HepG2 (cell line): ENCODE results near the gene PEPD. TPM values are rescaled to one million over a fixed set of nuclear protein-coding genes. Genes with fewer than 3 reads are reported as not detected.

Source experiments
- ARID5B ChIP-seq: IDR thresholded peaks from 2 replicates; pipeline ENCODE4 v1.4.0; 2020; ENCODE audit warnings: mild to moderate bottlenecking, missing genetic modification reagents
- BCL6 ChIP-seq: IDR thresholded peaks from 2 replicates; pipeline ENCODE4 v1.6.1; 2016; ENCODE audit warnings: missing genetic modification reagents, missing compliant biosample characterization
- EHMT2 ChIP-seq: fragments of 200-600 bp; sonication (generic); IDR thresholded peaks from 2 replicates; pipeline ENCODE4 v1.7.0; 2017; ENCODE audit warnings: antibody characterized with exemption, low read depth, low read length, borderline replicate concordance
- EP300 ChIP-seq, 3 experiments: sonication (generic) in 1 of 3; formaldehyde crosslinking in 1 of 3; IDR thresholded peaks; 2 replicates each; pipeline versions ENCODE4 v1.5.1 to v1.6.1; 2011 to 2020; ENCODE audit warnings: low read depth in 2 of 3, low read length in 2 of 3, borderline replicate concordance in 1 of 3, improper control_type of control experiment in 1 of 3, mild to moderate bottlenecking in 1 of 3, missing genetic modification reagents in 1 of 3, moderate library complexity in 1 of 3
- FOXP1 ChIP-seq, 2 experiments: fragments of 450-650 bp in 1 of 2; IDR thresholded peaks; 2 replicates each; pipeline ENCODE4 v1.6.1; 2017 to 2018; ENCODE audit warnings: antibody characterized with exemption in 1 of 2
- GABPB1 ChIP-seq: IDR thresholded peaks from 2 replicates; pipeline ENCODE4 v1.6.1; 2016; ENCODE audit warnings: mild to moderate bottlenecking, missing genetic modification reagents, moderate library complexity, missing compliant biosample characterization
- HOXA3 ChIP-seq: sonication (generic); formaldehyde crosslinking; IDR thresholded peaks from 2 replicates; pipeline ENCODE4 v1.5.0; 2020; ENCODE audit warnings: missing genetic modification reagents
- JUN ChIP-seq: sonication (generic); formaldehyde crosslinking; IDR thresholded peaks from 2 replicates; pipeline ENCODE4 v1.4.0; 2020; ENCODE audit warnings: mild to moderate bottlenecking, missing genetic modification reagents
- KAT2B ChIP-seq: fragments of 150-350 bp; IDR thresholded peaks from 2 replicates; pipeline ENCODE4 v1.6.1; 2014; ENCODE audit warnings: low read depth, low read length, borderline replicate concordance
- KLF11 ChIP-seq: IDR thresholded peaks from 2 replicates; pipeline ENCODE4 v1.6.1; 2016; ENCODE audit warnings: missing compliant biosample characterization
- NBN ChIP-seq: fragments of 450-650 bp; conservative IDR thresholded peaks from 2 replicates; pipeline ENCODE4 v1.6.1; 2017
- NR3C1 ChIP-seq: sonication (generic); formaldehyde crosslinking; IDR thresholded peaks from 2 replicates; pipeline ENCODE4 v1.4.0; 2020; ENCODE audit warnings: missing genetic modification reagents
- PHF8 ChIP-seq: sonication (generic); formaldehyde crosslinking; IDR thresholded peaks from 2 replicates; pipeline ENCODE4 v1.5.0; 2020; ENCODE audit warnings: missing genetic modification reagents
- SKIL ChIP-seq: sonication (generic); formaldehyde crosslinking; IDR thresholded peaks from 2 replicates; pipeline ENCODE4 v1.8.0; 2022; ENCODE audit warnings: missing genetic modification reagents, mild to moderate bottlenecking, moderate library complexity, borderline replicate concordance
- TEAD3 ChIP-seq: optimal IDR thresholded peaks from 2 replicates; pipeline ENCODE3; 2016; ENCODE audit warnings: borderline replicate concordance
- TOE1 ChIP-seq: sonication (generic); formaldehyde crosslinking; IDR thresholded peaks from 2 replicates; pipeline ENCODE4 v1.4.0; 2020; ENCODE audit warnings: mild to moderate bottlenecking, missing genetic modification reagents
- ZMAT3 ChIP-seq: sonication (generic); formaldehyde crosslinking; conservative IDR thresholded peaks from 2 replicates; pipeline ENCODE4 v1.7.0; 2021; ENCODE audit warnings: missing genetic modification reagents
- ZNF30 ChIP-seq: sonication (generic); formaldehyde crosslinking; IDR thresholded peaks from 2 replicates; pipeline ENCODE4 v1.5.0; 2020; ENCODE audit warnings: mild to moderate bottlenecking, missing genetic modification reagents
- ZNF367 ChIP-seq: sonication (generic); formaldehyde crosslinking; IDR thresholded peaks from 2 replicates; pipeline ENCODE4 v1.4.0; 2020; ENCODE audit warnings: missing genetic modification reagents, borderline replicate concordance
- ZNF670 ChIP-seq: sonication (generic); formaldehyde crosslinking; IDR thresholded peaks from 2 replicates; pipeline ENCODE4 v1.8.0; 2022; ENCODE audit warnings: mild to moderate bottlenecking, missing genetic modification reagents, borderline replicate concordance
- ZNF704 ChIP-seq: sonication (generic); formaldehyde crosslinking; IDR thresholded peaks from 2 replicates; pipeline ENCODE4 v1.8.1; 2023; ENCODE audit warnings: mild to moderate bottlenecking, inconsistent platforms, moderate library complexity, missing genetic modification reagents, borderline replicate concordance
- polyA plus RNA-seq, 8 experiments: library from polyadenylated mRNA; depleted of rRNA in 3 of 8; stranded (reverse) in 7 of 8; unstranded in 1 of 8; fragments of >200 nt; fragmentation: Illumina TruSeq in 4 of 8; extraction: Trizol in 4 of 8; gene quantifications; 2 replicates each; pipeline versions ENCODE4 v1.2.1 to v1.2.3, GENCODE V29; 2011 to 2016; ENCODE audit warnings: low read depth in 4 of 8, missing spikeins in 1 of 8, mixed read lengths in 1 of 8; ENCODE audit not compliant: insufficient read depth in 1 of 8
- total RNA-seq, 5 experiments: library from RNA; depleted of rRNA; stranded (reverse); fragments of >200 nt; fragmentation: Illumina TruSeq; extraction: Trizol; gene quantifications; 2 replicates each; pipeline ENCODE4 v1.2.3, GENCODE V29; 2016; ENCODE audit warnings: low read depth in 1 of 5

The PEPD gene
- total and polyA plus RNA-seq, 2 of the 13 experiments (the other 11 are each of a cell fraction or from before 2014, with no cell fraction given), result 60.7 to 75.1 TPM

- TF ChIP-seq ZNF30, result no peak
- 0 out of 2 replicates have a peak, but pooled peaks have one; percentile 15 for TF ChIP-seq JUN (CRISPR knock-in tag)
- TF ChIP-seq PHF8 (CRISPR knock-in tag), result no peak; the same call in 1 of the 2 replicates
- 0 out of 4 replicates have a peak, but pooled peaks of 1 of the 2 experiments have one; percentile 15 for TF ChIP-seq EP300 (IDR thresholded peaks at IDR 0.05; ENCODE audit: low read depth in 2 of 2, low read length in 2 of 2)
- no peak for TF ChIP-seq EP300 (CRISPR knock-in tag; IDR thresholded peaks at IDR 0.05; ENCODE audit: borderline replicate concordance)
- TF ChIP-seq NBN, result no peak
- TF ChIP-seq TOE1 (CRISPR knock-in tag), result no peak
- no peak for TF ChIP-seq ZNF367 (CRISPR knock-in tag)
- TF ChIP-seq GABPB1 (CRISPR knock-in tag), result peak; percentile 24; the same call in 1 of the 2 replicates
- TF ChIP-seq KAT2B, result no peak
- peak; percentile 35; the same call in 1 of the 2 replicates for TF ChIP-seq SKIL (CRISPR knock-in tag)
- TF ChIP-seq ZNF704, result no peak
- TF ChIP-seq FOXP1 (IDR thresholded peaks at IDR 0.05), result no peak
- TF ChIP-seq FOXP1 (CRISPR knock-in tag; IDR thresholded peaks at IDR 0.05), result peak; percentile 60; the same call in 1 of the 2 replicates
- no peak for TF ChIP-seq KLF11 (CRISPR knock-in tag)
- no peak for TF ChIP-seq EHMT2
- TF ChIP-seq HOXA3 (CRISPR knock-in tag), result peak; percentile 62; the same call in 1 of the 2 replicates
- peak; percentile 47; the same call in 1 of the 2 replicates for TF ChIP-seq ZNF670
- no peak for TF ChIP-seq NR3C1 (CRISPR knock-in tag)
- peak; percentile 9; the same call in 1 of the 2 replicates for TF ChIP-seq ARID5B (CRISPR knock-in tag)
- TF ChIP-seq TEAD3 (CRISPR knock-in tag), result peak; percentile 31
- peak; percentile 35; the same call in 1 of the 2 replicates for TF ChIP-seq BCL6 (CRISPR knock-in tag)
- 0 out of 2 replicates have a peak, but pooled peaks have one; percentile 36 for TF ChIP-seq ZMAT3 (CRISPR knock-in tag)
Measured at GRCh38 chr19:33393286-33394005, 128.1 kb downstream of the PEPD start (continued).
